Inflammatory macrophage (primary cell): ENCODE results near the gene RBBP9.
A peak's percentile ranks its signal among the peaks of the same experiment; 100 is the strongest.
"Not testable (repeated sequence)": the region's sequence is repeated elsewhere in the genome, so short reads cannot be mapped to it uniquely, and the experiment has no call there.

ENCODE experiments used
- DNase-seq, 2 donors: peaks; one replicate each; pipeline ENCODE4 v3.0.0-alpha.2; 2020 to 2022

The RBBP9 gene

DNA sequence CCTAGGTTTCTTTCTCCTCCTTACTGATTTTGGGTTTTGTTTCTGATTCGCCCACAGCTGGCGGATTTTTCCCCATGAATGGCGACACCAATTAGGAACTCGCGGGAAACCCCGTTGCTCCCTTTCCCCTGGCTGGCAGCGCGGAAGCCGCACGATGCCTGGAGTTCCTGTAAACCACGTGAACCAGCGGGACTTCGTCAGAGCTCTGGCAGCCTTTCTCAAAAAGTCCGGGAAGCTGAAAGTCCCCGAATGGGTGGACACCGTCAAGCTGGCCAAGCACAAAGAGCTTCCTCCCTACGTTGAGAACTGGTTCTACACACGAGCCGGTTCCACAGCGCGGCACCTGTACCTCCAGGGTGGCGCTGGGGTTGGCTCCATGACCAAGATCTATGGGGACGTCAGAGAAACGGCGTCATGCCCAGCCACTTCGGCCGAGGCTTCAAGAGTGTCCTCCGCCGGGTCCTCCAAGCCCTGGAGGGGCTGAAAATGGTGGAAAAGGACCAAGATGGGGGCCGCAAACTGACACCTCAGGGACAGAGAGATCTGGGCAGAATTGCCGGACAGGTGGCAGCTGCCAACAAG lies 7.5 kb upstream of the RBBP9 start:
- DNase-seq: peak in 1 of 2 donors; percentile 24

DNA sequence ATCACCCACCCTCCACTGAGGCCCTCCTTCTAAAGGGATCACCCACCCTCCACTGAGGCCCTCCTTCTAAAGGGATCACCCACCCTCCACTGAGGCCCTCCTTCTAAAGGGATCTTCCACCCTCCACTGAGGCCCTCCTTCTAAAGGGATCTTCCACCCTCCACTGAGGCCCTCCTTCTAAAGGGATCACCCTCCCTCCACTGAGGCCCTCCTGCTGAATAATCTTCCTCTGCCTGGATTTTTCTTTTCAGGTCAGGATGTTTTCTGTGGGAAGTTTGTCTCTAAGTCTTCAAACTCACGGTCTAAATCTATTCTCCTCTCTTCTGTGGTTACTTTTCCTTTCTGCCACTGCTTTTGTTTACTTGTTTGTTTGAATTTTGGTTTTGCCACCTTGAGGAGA lies 4.6 kb upstream of the RBBP9 start:
- not testable (repeated sequence) for DNase-seq

DNA sequence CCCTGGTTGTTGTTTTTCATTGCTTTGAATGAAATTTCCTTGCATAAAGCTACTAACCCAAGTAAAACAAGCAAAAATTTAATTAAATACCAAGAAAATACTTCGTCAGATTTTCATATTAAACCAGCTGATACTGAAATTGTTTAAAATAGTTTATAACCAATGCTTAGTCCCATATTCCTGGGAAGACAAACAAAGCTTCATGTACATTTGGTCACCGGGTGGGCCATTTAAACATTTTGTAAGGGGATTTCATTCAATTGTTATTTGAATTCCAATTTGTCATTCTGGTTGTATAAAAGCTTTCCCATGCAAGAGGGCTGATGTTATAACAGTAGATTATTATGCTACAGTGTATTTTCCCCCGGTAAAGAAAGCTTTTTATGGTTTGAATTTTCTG lies 578 bp upstream of the RBBP9 start:
- no peak for DNase-seq

DNA sequence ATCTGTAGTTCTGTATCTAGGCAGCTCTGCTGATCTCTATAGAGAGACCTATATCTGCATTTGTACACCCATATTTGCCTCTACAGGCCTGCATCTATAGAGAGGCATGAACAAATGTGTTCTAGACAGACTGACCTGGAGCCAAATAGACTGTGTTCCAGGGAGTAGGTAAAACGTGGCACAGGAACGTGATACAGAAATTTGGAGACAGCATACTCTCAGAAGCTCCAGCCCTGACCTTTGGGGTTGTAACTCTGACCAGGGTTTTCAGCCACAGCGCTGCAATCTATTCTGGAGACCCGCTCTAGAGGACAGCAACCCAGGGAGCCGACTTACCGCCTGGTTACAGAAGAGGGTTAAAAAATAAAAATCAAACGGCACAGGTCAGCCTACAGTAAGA lies 983 bp downstream of the RBBP9 start:
- no peak for DNase-seq

DNA sequence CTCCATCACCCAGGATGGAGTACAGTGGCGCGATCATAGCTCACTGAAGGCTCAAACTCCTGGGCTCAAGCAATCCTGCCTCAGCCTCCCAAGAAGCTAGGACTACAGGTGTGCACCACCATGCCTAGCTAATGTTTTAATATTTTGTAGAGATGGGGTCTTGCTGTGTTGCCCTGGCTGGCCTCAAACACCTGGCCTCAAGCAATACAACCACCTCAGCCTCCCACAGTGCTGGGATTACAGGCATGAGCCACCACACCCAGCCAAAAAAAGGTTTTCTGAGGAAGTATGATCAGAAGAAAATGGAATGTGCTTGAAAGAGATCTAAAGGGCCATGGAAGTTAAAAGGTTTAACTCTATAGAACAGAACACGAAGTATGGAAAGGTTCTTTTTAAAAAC lies 8.7 kb downstream of the RBBP9 start:
- DNase-seq: no peak

- no peak for DNase-seq
Measured at GRCh38 chr20:18481596-18481995, 15.4 kb downstream of the RBBP9 start.

DNA sequence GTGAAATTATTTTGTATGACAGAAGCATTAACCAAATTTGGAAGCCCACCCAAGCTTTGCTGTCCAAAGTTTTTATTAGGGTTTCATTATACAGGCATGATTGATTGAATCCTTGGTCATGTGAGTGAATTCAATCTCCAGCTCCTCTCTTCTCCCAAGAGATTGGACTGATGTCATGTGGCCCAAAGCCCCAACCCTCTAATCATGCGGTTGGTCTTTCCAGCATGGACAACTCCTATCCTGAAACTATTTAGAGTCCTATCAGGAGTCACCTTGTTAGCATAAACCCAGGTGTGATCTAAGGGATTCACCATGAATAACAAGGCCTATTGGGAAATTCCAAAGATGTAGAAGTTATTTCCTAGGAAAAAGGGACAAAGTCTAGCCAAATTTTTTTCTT lies 19.2 kb downstream of the RBBP9 start:
- DNase-seq: no peak

DNA sequence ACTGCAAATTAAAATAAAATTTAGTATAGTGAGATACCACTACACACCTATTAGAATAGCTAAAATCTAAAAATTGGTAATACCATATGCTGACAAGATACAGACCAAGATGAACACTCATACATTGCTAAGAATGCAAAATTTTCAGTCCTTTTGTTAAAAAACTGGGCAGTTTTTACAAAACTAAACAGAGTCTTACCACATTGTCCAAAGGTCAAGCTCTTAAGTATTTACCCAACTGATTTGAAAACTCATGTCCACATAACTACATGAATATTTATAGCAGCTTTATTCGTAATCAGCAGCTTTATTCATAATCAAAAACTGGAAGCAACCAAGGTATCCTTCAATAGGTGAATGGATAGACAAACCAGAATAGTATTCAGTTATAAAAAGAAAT lies 19.8 kb downstream of the RBBP9 start:
- no peak for DNase-seq

DNA sequence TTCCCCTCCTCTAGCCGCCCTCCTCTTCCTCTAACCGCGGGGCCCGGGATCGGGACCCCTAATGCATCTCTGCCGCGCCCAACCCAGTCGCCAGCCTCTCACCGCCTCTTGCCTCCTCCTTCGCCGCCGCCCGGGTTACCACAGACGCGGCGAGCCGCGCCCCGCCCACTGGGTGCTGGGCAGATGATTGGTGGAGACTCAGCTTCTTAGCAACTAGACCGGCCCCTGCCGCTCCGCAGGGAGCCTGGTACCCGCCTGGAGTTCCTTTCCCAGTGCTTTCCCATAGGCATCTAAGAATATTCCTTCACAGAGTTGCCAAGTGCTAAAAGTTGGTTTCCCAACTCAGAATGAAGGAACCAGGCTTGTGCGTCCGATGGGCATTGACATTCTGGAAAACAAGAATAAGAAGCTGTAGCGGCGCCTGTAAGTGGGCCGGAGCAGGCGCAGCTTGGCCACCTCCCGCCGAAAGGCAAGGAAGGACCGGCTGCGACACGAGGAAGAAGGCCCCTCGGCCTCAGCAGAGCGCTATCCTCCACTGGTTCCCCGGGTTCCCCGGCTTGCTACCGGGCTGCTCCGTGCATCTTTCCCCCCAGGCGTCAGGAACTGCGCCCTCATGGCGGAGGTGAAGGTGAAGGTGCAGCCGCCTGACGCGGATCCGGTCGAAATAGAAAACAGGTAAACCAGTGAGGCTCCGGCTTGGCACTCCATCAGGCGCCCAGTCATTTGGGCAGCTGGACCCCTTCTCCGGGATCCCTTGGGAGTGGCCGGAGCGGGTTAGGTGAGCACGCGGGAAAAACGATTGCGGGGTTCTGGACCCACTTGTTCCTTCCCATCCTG lies 29.9 kb downstream of the RBBP9 start, which contains the start of the genes DZANK1 and POLR3F:
DZANK1 (minus strand) TSS at position 137 of the 837 bp plus-strand sequence. CDS start 1,672 bp downstream, outside the sequence.
POLR3F (plus strand) TSS at position 497 of the 837 bp plus-strand sequence; CDS start at position 614, 117 bp downstream.
- DNase-seq: peak; percentile 96 to 97

DNA sequence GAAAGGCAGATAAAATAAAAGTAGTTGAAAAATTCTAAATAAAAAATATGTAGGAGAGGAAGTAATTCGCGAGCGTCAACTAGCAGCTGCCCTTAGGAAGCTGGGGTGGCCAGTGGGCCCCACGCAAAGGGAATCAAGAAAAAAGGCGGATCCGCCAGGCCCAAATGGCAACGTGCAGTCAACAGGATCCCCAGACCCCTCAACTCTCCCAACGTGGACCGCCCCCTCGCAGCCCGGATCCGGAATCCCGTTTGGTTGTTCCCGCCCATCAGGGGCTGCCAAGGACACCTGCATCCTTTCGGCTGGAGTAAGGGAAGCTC lies 30.5 kb downstream of the RBBP9 start:
- no peak for DNase-seq

DNA sequence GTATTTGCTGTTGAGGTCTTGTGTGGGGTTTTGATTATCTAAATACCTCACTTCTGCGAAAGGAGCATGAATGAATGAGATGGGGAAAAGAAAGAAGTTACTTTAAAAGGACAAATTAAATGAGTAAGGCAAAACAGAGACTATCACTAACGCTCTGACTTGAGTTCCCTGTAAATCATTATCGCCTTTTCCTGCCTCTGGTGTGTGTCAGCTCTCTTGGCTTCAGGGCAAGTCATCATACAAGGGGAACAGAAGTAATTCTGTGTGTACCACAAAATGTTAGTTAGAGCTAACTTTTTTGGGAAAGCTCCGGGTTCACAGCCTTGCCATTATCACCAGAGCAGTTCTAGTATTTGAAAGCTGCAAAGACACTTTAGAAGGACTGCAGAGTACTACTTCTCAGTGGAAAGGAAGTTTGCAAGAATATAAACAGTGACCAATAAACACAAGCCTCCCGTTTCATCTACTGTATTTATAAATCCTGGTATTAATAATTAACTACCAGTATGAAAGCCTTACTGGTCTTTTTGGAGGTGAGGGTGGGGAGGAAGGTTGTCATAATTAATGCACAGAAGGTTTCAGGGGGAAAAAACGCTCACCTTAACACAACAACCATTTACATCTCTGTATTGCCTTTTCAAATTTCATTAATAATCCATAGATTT lies 31.4 kb downstream of the RBBP9 start:
- no peak for DNase-seq

DNA sequence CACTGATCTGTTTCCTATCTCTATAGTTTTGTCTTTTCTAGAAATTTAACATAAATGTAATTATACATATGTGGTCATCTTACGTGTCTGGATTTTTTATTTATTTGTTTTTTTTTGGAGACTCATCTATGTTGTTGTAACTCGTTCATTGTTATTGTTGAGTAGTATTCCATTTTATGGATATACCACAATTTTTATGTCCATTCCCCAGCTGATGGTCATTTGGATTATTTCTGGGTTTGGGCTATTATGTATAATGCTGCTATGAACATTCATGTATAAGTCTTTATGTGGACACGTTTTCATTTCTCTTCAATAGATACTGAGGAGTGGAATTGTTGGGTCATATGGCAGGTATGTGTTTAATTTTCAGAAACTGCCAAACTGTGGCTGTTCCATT lies 40.4 kb downstream of the RBBP9 start:
- no peak for DNase-seq

DNA sequence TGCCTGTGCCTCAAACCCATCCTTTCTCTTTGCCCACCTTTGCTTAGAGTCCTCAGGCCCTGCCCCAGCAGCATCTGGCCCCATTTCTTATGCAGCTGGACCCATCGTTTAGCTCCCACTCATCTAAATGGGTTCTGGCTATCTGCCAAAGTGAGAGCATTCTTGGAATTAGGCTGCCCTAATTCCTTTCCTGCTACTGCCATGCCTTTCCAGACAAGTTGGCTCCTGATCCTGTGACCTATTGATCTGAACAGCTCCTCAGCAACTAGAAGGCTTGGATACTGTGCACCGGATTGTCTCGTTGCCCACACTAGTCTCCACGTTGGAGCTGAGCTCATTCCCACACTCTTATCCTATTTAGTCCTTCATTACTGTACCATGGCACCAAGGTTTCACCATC lies 53.1 kb downstream of the RBBP9 start:
- DNase-seq: no peak

GRCh38 chr20:18440403-18440802 lies 56.6 kb downstream of the RBBP9 start:
- DNase-seq: no peak

GRCh38 chr20:18436847-18437246 lies 60.2 kb downstream of the RBBP9 start:
- peak; percentile 7 to 45 for DNase-seq
